HepG2 (cell line): ENCODE results near the gene MAPK14. TPM values are rescaled to one million over a fixed set of nuclear protein-coding genes. Genes with fewer than 3 reads are reported as not detected.

ENCODE experiments used
- CREM ChIP-seq, 2 experiments: sonication (generic) in 1 of 2; formaldehyde crosslinking in 1 of 2; IDR thresholded peaks; 2 replicates each; pipeline versions ENCODE4 v1.4.0 to v1.6.1; 2016 to 2020; ENCODE audit warnings: antibody characterized with exemption in 1 of 2, mild to moderate bottlenecking in 1 of 2, missing genetic modification reagents in 1 of 2
- ETV6 ChIP-seq: sonication (generic); formaldehyde crosslinking; conservative IDR thresholded peaks from 2 replicates; pipeline ENCODE4 v1.4.0; 2020; ENCODE audit warnings: missing genetic modification reagents
- POLR2A ChIP-seq, 2 experiments: IDR thresholded peaks; 2 replicates each; pipeline ENCODE4 v1.6.1; 2011; ENCODE audit warnings: low read depth in 2 of 2, low read length in 2 of 2, mild to moderate bottlenecking in 1 of 2, moderate library complexity in 1 of 2; ENCODE audit not compliant: insufficient read depth in 1 of 2
- POLR2AphosphoS5 ChIP-seq: IDR thresholded peaks from 2 replicates; pipeline ENCODE4 v1.6.1; 2012; ENCODE audit warnings: low read depth, low read length
- RCOR2 ChIP-seq: IDR thresholded peaks from 2 replicates; pipeline ENCODE4 v1.6.1; 2016; ENCODE audit warnings: missing biosample characterization, missing genetic modification reagents
- RFXAP ChIP-seq: sonication (generic); formaldehyde crosslinking; IDR thresholded peaks from 2 replicates; pipeline ENCODE4 v1.4.0; 2020; ENCODE audit warnings: missing genetic modification reagents, borderline replicate concordance
- SNAPC4 ChIP-seq: sonication (generic); formaldehyde crosslinking; IDR thresholded peaks from 2 replicates; pipeline ENCODE4 v1.4.0; 2020; ENCODE audit warnings: mild to moderate bottlenecking, missing genetic modification reagents
- TCF7L2 ChIP-seq: IDR thresholded peaks from 2 replicates; pipeline ENCODE4 v1.6.1; 2011; ENCODE audit warnings: mild to moderate bottlenecking, low read depth, low read length, moderate library complexity
- TERF1 ChIP-seq: sonication (generic); formaldehyde crosslinking; IDR thresholded peaks from 2 replicates; pipeline ENCODE4 v1.8.0; 2022; ENCODE audit warnings: mild to moderate bottlenecking, missing genetic modification reagents, moderate library complexity
- ZBTB40 ChIP-seq, 2 experiments: fragments of 450-650 bp in 1 of 2; sonication (generic) in 1 of 2; formaldehyde crosslinking in 1 of 2; IDR thresholded peaks; 2 replicates each; pipeline versions ENCODE4 v1.6.1 to v1.8.0; 2016 to 2022; ENCODE audit warnings: antibody characterized with exemption in 1 of 2, mild to moderate bottlenecking in 1 of 2, missing genetic modification reagents in 1 of 2
- ZNF776 ChIP-seq: sonication (generic); formaldehyde crosslinking; IDR thresholded peaks from 2 replicates; pipeline ENCODE4 v1.4.0; 2020; ENCODE audit warnings: mild to moderate bottlenecking, missing genetic modification reagents
- ZNF780A ChIP-seq: sonication (generic); formaldehyde crosslinking; IDR thresholded peaks from 2 replicates; pipeline ENCODE4 v1.8.0; 2022; ENCODE audit warnings: mild to moderate bottlenecking, missing genetic modification reagents, moderate library complexity
- polyA plus RNA-seq, 8 experiments: library from polyadenylated mRNA; depleted of rRNA in 3 of 8; stranded (reverse) in 7 of 8; unstranded in 1 of 8; fragments of >200 nt; fragmentation: Illumina TruSeq in 4 of 8; extraction: Trizol in 4 of 8; gene quantifications; 2 replicates each; pipeline versions ENCODE4 v1.2.1 to v1.2.3, GENCODE V29; 2011 to 2016; ENCODE audit warnings: low read depth in 4 of 8, missing spikeins in 1 of 8, mixed read lengths in 1 of 8; ENCODE audit not compliant: insufficient read depth in 1 of 8
- total RNA-seq, 5 experiments: library from RNA; depleted of rRNA; stranded (reverse); fragments of >200 nt; fragmentation: Illumina TruSeq; extraction: Trizol; gene quantifications; 2 replicates each; pipeline ENCODE4 v1.2.3, GENCODE V29; 2016; ENCODE audit warnings: low read depth in 1 of 5

MAPK14 gene
- total and polyA plus RNA-seq, 2 of the 13 experiments (the other 11 are each of a cell fraction or from before 2014, with no cell fraction given): 66.3 to 67.3 TPM

GRCh38 chr6:36129941-36130666, 102.5 kb downstream of the MAPK14 start, which contains the start of gene MAPK13 (continued):
- no peak for TF ChIP-seq ETV6 (CRISPR knock-in tag)
- TF ChIP-seq ZNF780A (CRISPR knock-in tag): no peak
- TF ChIP-seq ZNF776 (CRISPR knock-in tag): peak; percentile 78; the same call in 1 of the 2 replicates
- no peak for TF ChIP-seq CREM (IDR thresholded peaks at IDR 0.05)
- TF ChIP-seq CREM (CRISPR knock-in tag; IDR thresholded peaks at IDR 0.05): no peak
- peak; percentile 67; the same call in 1 of the 2 replicates for TF ChIP-seq POLR2AphosphoS5
- TF ChIP-seq RCOR2 (CRISPR knock-in tag): no peak
- TF ChIP-seq TERF1: no peak
- no peak for TF ChIP-seq ZBTB40 (IDR thresholded peaks at IDR 0.05)
- TF ChIP-seq ZBTB40 (CRISPR knock-in tag; IDR thresholded peaks at IDR 0.05): no peak
- peak in 1 of 2 experiments; percentile 38; a peak in 1 of 4 replicates for TF ChIP-seq POLR2A (IDR thresholded peaks at IDR 0.05; ENCODE audit: insufficient read depth in 1 of 2, low read depth in 2 of 2, low read length in 2 of 2)
- no peak for TF ChIP-seq TCF7L2
- 0 out of 2 replicates have a peak, but pooled peaks have one; percentile 7 for TF ChIP-seq RFXAP (CRISPR knock-in tag)
- TF ChIP-seq SNAPC4 (CRISPR knock-in tag): 0 out of 2 replicates have a peak, but pooled peaks have one; percentile 1
